ENCODE measurements around the gene ACO1.

ACO1 gene

GRCh38 chr9:32382565-32383320 is 1.7 kb upstream of the ACO1 start:
- no peaks in the 10 kb centered on the region for H3K9me3 ChIP-seq (ENCODE audit: control insufficient read depth, insufficient read depth, low read depth, low read length)
- POLR2A ChIA-PET, result interaction anchor here (0.8 kb wide), 1 partner anchor 168 kb away, joined by 3 read pairs; no protein-coding TSS in a partner anchor
- CTCF ChIA-PET, result interaction anchor here (0.6 to 8.9 kb wide), 5 partner anchors 144 to 495 kb away, joined by 3 to 98 read pairs (median 11); partner anchors contain the start of genes NDUFB6 and RIGI
- H3K4me1 ChIP-seq (ENCODE audit: control insufficient read depth, insufficient read depth, low read length), result no peaks in the 10 kb centered on the region
- TF ChIP-seq OSR2 (tag by site-specific recombination; IDR thresholded peaks at IDR 0.05) (no peak), ZNF354C (tag by site-specific recombination; IDR thresholded peaks at IDR 0.05; ENCODE audit: borderline replicate concordance, low read depth) (no peak), ZNF48 (tag by site-specific recombination; IDR thresholded peaks at IDR 0.05) (no peak), ZNF426 (tag by site-specific recombination; IDR thresholded peaks at IDR 0.05) (no peak), ZNF423 (tag by site-specific recombination; IDR thresholded peaks at IDR 0.05) (no peak), ZNF561 (tag by site-specific recombination; IDR thresholded peaks at IDR 0.05; ENCODE audit: borderline replicate concordance) (no peak), ZFP37 (tag by site-specific recombination; IDR thresholded peaks at IDR 0.05) (no peak), ZNF341 (tag by site-specific recombination; IDR thresholded peaks at IDR 0.05; ENCODE audit: low read depth) (no peak), ZNF169 (tag by site-specific recombination; IDR thresholded peaks at IDR 0.05) (no peak), ZNF600 (tag by site-specific recombination; IDR thresholded peaks at IDR 0.05) (no peak), RBAK (tag by site-specific recombination; IDR thresholded peaks at IDR 0.05) (no peak)
- no peak overlapping the region for H3K27ac ChIP-seq (ENCODE audit: extremely low read depth, low read depth, low read length)
- H3K4me3 ChIP-seq (ENCODE audit: low read depth, low read length), result no peak overlapping the region
- peaks cover 0 to 5% of the 10 kb centered on the region in 2 experiments; a peak in 1 of 3 replicates for H3K36me3 ChIP-seq (ENCODE audit: control insufficient read depth in 2 of 2, insufficient read depth in 1 of 2, low read length in 2 of 2)

- Histone ChIP-seq H3K4me3 (ENCODE audit: low read depth, low read length) (peak overlapping the region; percentile 92), H3K4me1 (ENCODE audit: control insufficient read depth, insufficient read depth, low read length) (no peaks in the 10 kb centered on the region), H3K9me3 (ENCODE audit: control insufficient read depth, insufficient read depth, low read depth, low read length) (no peaks in the 10 kb centered on the region), H3K36me3 (ENCODE audit: control insufficient read depth in 2 of 2, insufficient read depth in 1 of 2, low read length in 2 of 2) (peaks cover 0 to 6% of the 10 kb centered on the region in 2 experiments; a peak in 1 of 3 replicates), H3K27ac (ENCODE audit: extremely low read depth, low read depth, low read length) (no peak overlapping the region)
- ChIA-PET CTCF (interaction anchor here (0.6 to 8.9 kb wide), 6 partner anchors 9 to 195 kb away, joined by 3 to 98 read pairs (median 6); partner anchors contain the start of gene RIGI), POLR2A (interaction anchor here (0.5 to 2.3 kb wide), 13 partner anchors 10 to 906 kb away, joined by 3 to 31 read pairs (median 5); partner anchors contain the start of genes DNAJA1, RIGI, SMIM27 and TOPORS)
- TF ChIP-seq YY2 (tag by site-specific recombination; IDR thresholded peaks at IDR 0.05) (no peak), ZNF10 (tag by site-specific recombination; IDR thresholded peaks at IDR 0.05) (no peak), ZNF274 (IDR thresholded peaks at IDR 0.05; ENCODE audit: low read length) (no peak), ZNF274 (tag by site-specific recombination; IDR thresholded peaks at IDR 0.05; ENCODE audit: borderline replicate concordance) (no peak), ZNF354C (tag by site-specific recombination; IDR thresholded peaks at IDR 0.05; ENCODE audit: borderline replicate concordance, low read depth) (no peak), ZBTB8A (tag by site-specific recombination; IDR thresholded peaks at IDR 0.05) (no peak), ZNF776 (tag by site-specific recombination; IDR thresholded peaks at IDR 0.05; ENCODE audit: borderline replicate concordance) (no peak), ZFHX2 (tag by site-specific recombination; conservative IDR thresholded peaks at IDR 0.05) (no peak), ZNF777 (tag by site-specific recombination; IDR thresholded peaks at IDR 0.05; ENCODE audit: borderline replicate concordance) (no peak), ZNF580 (tag by site-specific recombination; IDR thresholded peaks at IDR 0.05) (no peak)
- TF ChIP-seq, protein P1, sequence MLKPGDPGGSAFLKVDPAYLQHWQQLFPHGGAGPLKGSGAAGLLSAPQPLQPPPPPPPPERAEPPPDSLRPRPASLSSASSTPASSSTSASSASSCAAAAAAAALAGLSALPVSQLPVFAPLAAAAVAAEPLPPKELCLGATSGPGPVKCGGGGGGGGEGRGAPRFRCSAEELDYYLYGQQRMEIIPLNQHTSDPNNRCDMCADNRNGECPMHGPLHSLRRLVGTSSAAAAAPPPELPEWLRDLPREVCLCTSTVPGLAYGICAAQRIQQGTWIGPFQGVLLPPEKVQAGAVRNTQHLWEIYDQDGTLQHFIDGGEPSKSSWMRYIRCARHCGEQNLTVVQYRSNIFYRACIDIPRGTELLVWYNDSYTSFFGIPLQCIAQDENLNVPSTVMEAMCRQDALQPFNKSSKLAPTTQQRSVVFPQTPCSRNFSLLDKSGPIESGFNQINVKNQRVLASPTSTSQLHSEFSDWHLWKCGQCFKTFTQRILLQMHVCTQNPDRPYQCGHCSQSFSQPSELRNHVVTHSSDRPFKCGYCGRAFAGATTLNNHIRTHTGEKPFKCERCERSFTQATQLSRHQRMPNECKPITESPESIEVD (tag by site-specific recombination; IDR thresholded peaks at IDR 0.05), result no peak
Observed at GRCh38 chr9:32384002-32384363, 460 bp upstream of the ACO1 start.
